GM20000 (cell line): ENCODE data around the gene LRMDA.

Experiments used
- DNase-seq: peaks from one replicate; pipeline ENCODE4 v3.0.0; 2012; ENCODE audit warnings: low spot score
- CTCF ChIP-seq: IDR thresholded peaks from 2 replicates; pipeline ENCODE4 v1.5.1; 2012; ENCODE audit warnings: mild to moderate bottlenecking, control low read depth; ENCODE audit errors: extremely low read depth, missing control alignments

LRMDA gene

GRCh38 chr10:75836064-75836463, 404.6 kb downstream of the LRMDA start:
- TF ChIP-seq CTCF = no peak
- no peak for DNase-seq

- no peak for TF ChIP-seq CTCF
- no peak for DNase-seq
Measured at GRCh38 chr10:75838486-75838885, 407.1 kb downstream of the LRMDA start.

- DNase-seq = no peak
- no peak for TF ChIP-seq CTCF
Measured at GRCh38 chr10:75839020-75839419, 407.6 kb downstream of the LRMDA start.

GRCh38 chr10:75841266-75841665, 409.8 kb downstream of the LRMDA start:
- DNase-seq = no peak
- no peak for TF ChIP-seq CTCF

- TF ChIP-seq CTCF = no peak
Measured at GRCh38 chr10:75845176-75845947, 413.9 kb downstream of the LRMDA start.

GRCh38 chr10:75847477-75847876, 416.1 kb downstream of the LRMDA start:
- no peak for DNase-seq
- TF ChIP-seq CTCF = no peak

More at GRCh38 chr10:75845176-75845947, 413.9 kb downstream of the LRMDA start:
- DNase-seq = no peak

GRCh38 chr10:75851580-75852345, 420.3 kb downstream of the LRMDA start:
- no peak for TF ChIP-seq CTCF
- no peak for DNase-seq
